OCI-LY7 (cell line): ENCODE measurements around the gene RIIAD1. TPM values are rescaled to one million over a fixed set of nuclear protein-coding genes. Genes with fewer than 3 reads are reported as not detected.

ENCODE experiments used
- BruUV-seq: library from RNA; stranded (reverse); fragments of 400-500 nt; replicated peaks from 2 replicates; lab custom pipeline; 2021; lab: Mats Ljungman, UMichigan
- CTCF ChIA-PET: fragments of 300-600 bp; sonication (Branson Sonifier 250); formaldehyde crosslinking; loops from one replicate; lab custom pipeline; 2022; ENCODE audit warnings: antibody characterized with exemption; ENCODE audit not compliant: unreplicated experiment; lab: Charles Lee
- POLR2A ChIA-PET: fragments of 300-600 bp; sonication (Branson Sonifier 250); formaldehyde crosslinking; loops from one replicate; lab custom pipeline; 2022; ENCODE audit warnings: antibody characterized with exemption; lab: Charles Lee
- DNase-seq: peaks from one replicate; pipeline ENCODE4 v3.0.0-alpha.2; 2015; ENCODE audit warnings: low spot score
- H2AFZ ChIP-seq: fragments of 200-600 bp; sonication (generic), shearing (Covaris generic); 2 replicates; pipeline ENCODE4 v1.6.1; 2014; ENCODE audit warnings: mild to moderate bottlenecking, antibody characterized with exemption, low read length, moderate library complexity
- H3K27ac ChIP-seq: fragments of 200-600 bp; sonication (generic); 2 replicates; pipeline ENCODE4 v1.5.1; 2014; ENCODE audit warnings: mixed run types, low read depth, mild to moderate bottlenecking, moderate library complexity, low read length, inconsistent platforms; ENCODE audit not compliant: poor library complexity, severe bottlenecking
- H3K36me3 ChIP-seq: fragments of 200-600 bp; sonication (generic); 2 replicates; pipeline ENCODE4 v1.6.1; 2014; ENCODE audit warnings: mild to moderate bottlenecking, antibody characterized with exemption, low read length, moderate library complexity, mixed read lengths; ENCODE audit not compliant: insufficient read depth
- H3K4me1 ChIP-seq: fragments of 200-600 bp; sonication (generic); 2 replicates; pipeline ENCODE4 v1.5.1; 2014; ENCODE audit warnings: mild to moderate bottlenecking, low read length; ENCODE audit not compliant: insufficient read depth, poor library complexity, severe bottlenecking
- H3K4me2 ChIP-seq: fragments of 200-600 bp; sonication (generic); 2 replicates; pipeline ENCODE4 v1.6.1; 2014; ENCODE audit warnings: mild to moderate bottlenecking, low read length
- H3K4me3 ChIP-seq: fragments of 200-600 bp; sonication (generic); 2 replicates; pipeline ENCODE4 v1.5.1; 2014; ENCODE audit warnings: mild to moderate bottlenecking, low read depth, low read length; ENCODE audit not compliant: poor library complexity, severe bottlenecking
- H3K79me2 ChIP-seq: fragments of 200-600 bp; sonication (generic); 2 replicates; pipeline ENCODE4 v1.6.1; 2016; ENCODE audit warnings: low read depth, mild to moderate bottlenecking, low read length, moderate library complexity, mixed read lengths; ENCODE audit not compliant: insufficient read depth
- H3K9me2 ChIP-seq: fragments of 200-600 bp; sonication (generic); 2 replicates; pipeline ENCODE4 v1.6.1; 2016; ENCODE audit warnings: mild to moderate bottlenecking, low read length, mixed read lengths; ENCODE audit not compliant: insufficient read depth
- H3K9me3 ChIP-seq: fragments of 200-600 bp; sonication (generic); 2 replicates; pipeline ENCODE4 v1.6.1; 2014; ENCODE audit warnings: mild to moderate bottlenecking, mixed run types, low read length, mixed read lengths
- H4K20me1 ChIP-seq: fragments of 200-600 bp; sonication (generic); 2 replicates; pipeline ENCODE4 v1.6.1; 2014; ENCODE audit warnings: mild to moderate bottlenecking, antibody characterized with exemption, low read length, moderate library complexity, mixed read lengths; ENCODE audit not compliant: insufficient read depth
- EZH2phosphoT487 ChIP-seq: fragments of 200-600 bp; sonication (generic); IDR thresholded peaks from 2 replicates; pipeline ENCODE4 v1.6.1; 2018; ENCODE audit warnings: low read depth, borderline replicate concordance, mild to moderate bottlenecking, mixed run types, antibody characterized with exemption, low read length, moderate library complexity, mixed read lengths
- intact Hi-C: fragments of 100-400 bp; cut with micrococcal nuclease; formaldehyde crosslinking; loops from one replicate; pipeline ENCODE4 v1.10.0; 2022; ENCODE audit not compliant: unreplicated experiment
- total RNA-seq, 2 experiments: library from RNA; depleted of rRNA in 1 of 2; stranded (reverse); fragments of >200 nt in 1 of 2; shearing (Covaris generic) in 1 of 2; gene quantifications; 2 replicates each; pipeline ENCODE4 v1.2.3, GENCODE V29; 2014 to 2022
- TF ChIP-seq, protein P1 (sequence below): fragments of 200-600 bp; sonication (generic); conservative IDR thresholded peaks from 2 replicates; pipeline ENCODE4 v1.5.1; 2014; ENCODE audit warnings: mild to moderate bottlenecking, antibody characterized with exemption, low read length, moderate library complexity, mixed read lengths

RIIAD1 gene
- total RNA-seq, 2 experiments from 2014 or later, result not detected

- H3K9me3 ChIP-seq, result no peaks in the 10 kb centered on the region
- no peaks in the 10 kb centered on the region for H3K4me1 ChIP-seq
- H3K4me2 ChIP-seq, result no peak overlapping the region
- peaks cover 19% of the 10 kb centered on the region; the same call in 1 of the 2 replicates for H3K36me3 ChIP-seq
- H3K79me2 ChIP-seq, result no peaks in the 10 kb centered on the region
- H3K27ac ChIP-seq, result no peak overlapping the region
- ChIA-PET CTCF (no interaction called here), POLR2A (interaction anchor here (3.7 kb wide), 1 partner anchor 11 kb away, joined by 13 read pairs; the partner anchor contains the start of gene MRPL9)
- no peaks in the 10 kb centered on the region for H4K20me1 ChIP-seq
- no TSS peak for BruUV-seq
- DNase-seq, result no peak
- no peaks in the 10 kb centered on the region for H3K9me2 ChIP-seq
- H3K4me3 ChIP-seq, result no peak overlapping the region
- H2AFZ ChIP-seq, result no peak overlapping the region
- intact Hi-C loops, result no loop called here
- TF ChIP-seq, protein P1, sequence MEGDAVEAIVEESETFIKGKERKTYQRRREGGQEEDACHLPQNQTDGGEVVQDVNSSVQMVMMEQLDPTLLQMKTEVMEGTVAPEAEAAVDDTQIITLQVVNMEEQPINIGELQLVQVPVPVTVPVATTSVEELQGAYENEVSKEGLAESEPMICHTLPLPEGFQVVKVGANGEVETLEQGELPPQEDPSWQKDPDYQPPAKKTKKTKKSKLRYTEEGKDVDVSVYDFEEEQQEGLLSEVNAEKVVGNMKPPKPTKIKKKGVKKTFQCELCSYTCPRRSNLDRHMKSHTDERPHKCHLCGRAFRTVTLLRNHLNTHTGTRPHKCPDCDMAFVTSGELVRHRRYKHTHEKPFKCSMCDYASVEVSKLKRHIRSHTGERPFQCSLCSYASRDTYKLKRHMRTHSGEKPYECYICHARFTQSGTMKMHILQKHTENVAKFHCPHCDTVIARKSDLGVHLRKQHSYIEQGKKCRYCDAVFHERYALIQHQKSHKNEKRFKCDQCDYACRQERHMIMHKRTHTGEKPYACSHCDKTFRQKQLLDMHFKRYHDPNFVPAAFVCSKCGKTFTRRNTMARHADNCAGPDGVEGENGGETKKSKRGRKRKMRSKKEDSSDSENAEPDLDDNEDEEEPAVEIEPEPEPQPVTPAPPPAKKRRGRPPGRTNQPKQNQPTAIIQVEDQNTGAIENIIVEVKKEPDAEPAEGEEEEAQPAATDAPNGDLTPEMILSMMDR, result no peak
- TF ChIP-seq EZH2phosphoT487, result no peak
These were observed 52.4 kb downstream of the RIIAD1 start for GRCh38 chr1:151773702-151774101.

DNA sequence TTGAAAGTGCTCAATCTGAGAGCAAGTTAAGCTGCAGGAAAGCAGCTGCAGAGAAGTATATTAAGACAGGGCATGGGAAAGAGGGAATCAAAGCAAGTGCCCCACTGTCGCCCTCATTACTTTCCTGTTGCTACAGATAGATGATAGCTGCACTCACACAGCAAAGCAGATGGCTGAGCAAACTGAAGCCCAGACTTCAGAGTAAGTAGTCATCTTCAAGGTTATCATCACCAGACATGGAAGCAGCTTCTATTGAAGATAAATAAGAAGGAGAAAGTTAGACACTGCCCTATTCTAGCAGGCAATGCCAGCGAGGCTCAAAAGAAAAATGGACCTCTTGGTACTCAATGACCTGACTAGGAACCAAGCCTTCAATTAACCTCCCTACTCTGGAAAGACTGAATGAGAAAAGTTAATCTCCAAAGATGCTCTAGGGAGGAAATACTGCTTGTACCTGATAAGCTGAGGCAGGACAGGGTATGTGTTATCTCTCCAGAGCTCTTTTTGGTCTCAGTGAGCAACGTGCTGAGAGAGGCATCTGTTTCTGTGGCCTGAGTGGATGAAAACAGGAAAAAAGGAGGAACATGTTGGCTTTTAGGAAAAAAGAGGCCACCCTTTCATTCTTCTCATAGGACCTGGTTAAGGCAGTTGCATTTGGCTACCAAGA, 53.1 kb downstream of the RIIAD1 start:
- CTCF ChIA-PET, result no interaction called here
- Histone ChIP-seq H3K9me3 (no peaks in the 10 kb centered on the region), H3K4me2 (no peak overlapping the region), H3K4me1 (peaks cover 1% of the 10 kb centered on the region), H3K79me2 (no peaks in the 10 kb centered on the region), H2AFZ (no peak overlapping the region), H3K36me3 (peaks cover 19% of the 10 kb centered on the region; the same call in 1 of the 2 replicates), H3K4me3 (no peak overlapping the region), H3K27ac (no peak overlapping the region), H3K9me2 (no peaks in the 10 kb centered on the region), H4K20me1 (no peaks in the 10 kb centered on the region)
- no peak for TF ChIP-seq EZH2phosphoT487
- BruUV-seq, result no TSS peak
- POLR2A ChIA-PET, result interaction anchor here (1.1 to 3.7 kb wide), 2 partner anchors 11 to 15 kb away, joined by 3 to 13 read pairs; partner anchors contain the start of gene MRPL9
- intact Hi-C loops, result no loop called here
- no peak for DNase-seq

DNA sequence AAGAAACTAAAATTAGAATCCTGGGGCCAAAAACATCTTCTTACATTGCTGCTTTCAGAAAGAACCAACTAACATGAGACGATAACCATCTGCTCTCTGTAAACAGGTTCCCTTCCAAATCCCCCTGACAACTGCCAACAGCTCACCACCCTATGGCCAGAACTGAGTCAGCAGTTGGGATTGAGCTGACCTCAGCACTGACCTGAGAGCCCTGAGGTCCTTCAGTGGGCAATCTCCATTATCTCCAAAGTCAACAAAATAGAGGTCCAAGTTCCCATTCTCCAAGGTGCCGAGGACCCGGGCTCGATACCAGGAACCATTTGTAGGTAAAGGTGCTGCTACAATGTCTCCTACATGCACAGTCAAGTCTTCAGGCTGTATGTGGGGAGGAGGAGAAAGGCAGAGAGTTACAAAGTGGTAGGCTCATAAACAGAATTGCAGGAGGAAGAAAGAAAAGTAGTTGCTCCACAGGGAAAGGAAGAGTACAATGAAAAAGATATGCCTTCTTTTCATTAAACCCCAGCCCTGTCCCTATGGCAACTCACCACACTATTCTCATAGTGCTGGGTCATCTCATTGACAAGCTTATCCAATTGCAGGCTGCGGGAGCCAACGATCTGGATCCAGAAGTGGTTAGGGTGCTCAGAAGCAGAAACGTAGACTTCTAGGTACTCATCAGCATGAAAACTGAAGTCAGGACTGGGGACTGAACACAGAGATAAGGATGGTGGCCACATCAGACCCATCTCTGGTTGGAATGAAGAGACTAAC, 54.8 kb downstream of the RIIAD1 start:
- Histone ChIP-seq H3K27ac (no peak overlapping the region), H3K4me2 (no peak overlapping the region), H3K4me3 (no peak overlapping the region), H3K9me2 (no peaks in the 10 kb centered on the region), H3K36me3 (peaks cover 19% of the 10 kb centered on the region; the same call in 1 of the 2 replicates), H2AFZ (no peak overlapping the region), H3K4me1 (peaks cover 11% of the 10 kb centered on the region), H3K79me2 (no peaks in the 10 kb centered on the region), H4K20me1 (no peaks in the 10 kb centered on the region), H3K9me3 (no peaks in the 10 kb centered on the region)
- TF ChIP-seq EZH2phosphoT487, result no peak
- TF ChIP-seq, protein P1, result no peak
- intact Hi-C loops, result no loop called here
- ChIA-PET POLR2A (interaction anchor here (0.6 to 3.7 kb wide), 5 partner anchors 13 to 563 kb away, joined by 3 to 13 read pairs (median 4); partner anchors contain the start of gene MRPL9), CTCF (no interaction called here)
- DNase-seq, result no peak
- BruUV-seq, result no TSS peak
